GM23338 (cell line): ENCODE results near the gene ADRA2B. TPM values are rescaled to one million over a fixed set of nuclear protein-coding genes. Genes with fewer than 3 reads are reported as not detected.
"Not testable (repeated sequence)": the region's sequence is repeated elsewhere in the genome, so short reads cannot be mapped to it uniquely, and the experiment has no call there.

ENCODE experiments used
- ATAC-seq: fragments of 200-7000 bp; cut with Tn5 transposase; 3 replicates; pipeline ENCODE4 v1.9.1; 2020
- DNase-seq: peaks from one replicate; pipeline ENCODE4 v3.0.0-alpha.2; 2015; ENCODE audit warnings: low spot score
- H2AFZ ChIP-seq: fragments of 200-600 bp; sonication (generic); 2 replicates; pipeline ENCODE4 v1.8.0; 2016; ENCODE audit warnings: antibody characterized with exemption, mild to moderate bottlenecking, moderate library complexity
- H3F3A ChIP-seq: fragments of 200-600 bp; sonication (generic); replicated peaks from 2 replicates; pipeline ENCODE4 v1.8.0; 2017; ENCODE audit warnings: antibody characterized with exemption, mixed run types, low read depth
- H3K27ac ChIP-seq: fragments of 200-600 bp; sonication (generic); 2 replicates; pipeline ENCODE4 v1.6.1; 2016; ENCODE audit warnings: low read depth
- H3K27me3 ChIP-seq: fragments of 200-600 bp; sonication (generic); 2 replicates; pipeline ENCODE4 v1.8.0; 2016; ENCODE audit warnings: mild to moderate bottlenecking, mixed run types, moderate library complexity; ENCODE audit not compliant: insufficient read depth
- H3K36me3 ChIP-seq: fragments of 200-600 bp; sonication (generic); 2 replicates; pipeline ENCODE4 v1.8.0; 2016; ENCODE audit warnings: mild to moderate bottlenecking; ENCODE audit not compliant: insufficient read depth
- H3K4me1 ChIP-seq: fragments of 200-600 bp; sonication (generic); 2 replicates; pipeline ENCODE4 v1.8.0; 2016; ENCODE audit warnings: mild to moderate bottlenecking, moderate library complexity; ENCODE audit not compliant: insufficient read depth
- H3K4me2 ChIP-seq: fragments of 200-600 bp; sonication (generic); 2 replicates; pipeline ENCODE4 v1.7.1; 2017; ENCODE audit warnings: mixed run types
- H3K4me3 ChIP-seq: fragments of 200-600 bp; sonication (generic); 2 replicates; pipeline ENCODE4 v1.6.1; 2016; ENCODE audit warnings: mixed run types
- H3K79me2 ChIP-seq: fragments of 200-600 bp; sonication (generic); replicated peaks from 2 replicates; pipeline ENCODE4 v1.8.0; 2017; ENCODE audit warnings: mild to moderate bottlenecking; ENCODE audit not compliant: insufficient read depth
- H3K9me2 ChIP-seq: fragments of 200-600 bp; sonication (generic); 2 replicates; pipeline ENCODE4 v1.8.0; 2017; ENCODE audit not compliant: insufficient read depth
- H4K20me1 ChIP-seq: fragments of 200-600 bp; sonication (generic); replicated peaks from 2 replicates; pipeline ENCODE4 v1.8.0; 2017; ENCODE audit warnings: mild to moderate bottlenecking; ENCODE audit not compliant: insufficient read depth
- H3K27ac Mint-ChIP-seq: 2 replicates; pipeline ENCODE4 v1.8.0; 2020; ENCODE audit warnings: inconsistent platforms, mild to moderate bottlenecking, moderate library complexity, mixed read lengths
- H3K27me3 Mint-ChIP-seq: 3 replicates; pipeline ENCODE4 v1.8.0; 2022; ENCODE audit warnings: low read depth, mild to moderate bottlenecking, moderate library complexity, mixed read lengths, inconsistent platforms; ENCODE audit not compliant: insufficient read depth, poor library complexity
- H3K36me3 Mint-ChIP-seq: 3 replicates; pipeline ENCODE4 v1.8.0; 2021; ENCODE audit warnings: low read depth, mild to moderate bottlenecking, inconsistent platforms, moderate library complexity, mixed read lengths
- H3K4me1 Mint-ChIP-seq: 3 replicates; pipeline ENCODE4 v1.8.0; 2020; ENCODE audit warnings: mild to moderate bottlenecking, inconsistent platforms, mixed read lengths
- H3K4me3 Mint-ChIP-seq: 3 replicates; pipeline ENCODE4 v1.8.0; 2021; ENCODE audit warnings: moderate library complexity, mild to moderate bottlenecking, inconsistent platforms, mixed read lengths
- H3K9me3 Mint-ChIP-seq: 3 replicates; pipeline ENCODE4 v1.8.0; 2020; ENCODE audit warnings: moderate library complexity, mild to moderate bottlenecking, inconsistent platforms, mixed read lengths
- polyA plus RNA-seq: library from polyadenylated mRNA; unstranded; fragments of >200 nt; fragmentation: Nextera tagmentation; extraction: Ambion mirVana; gene quantifications from 2 replicates; pipeline ENCODE4 v1.2.1, GENCODE V29; 2016
- total RNA-seq: library from RNA; depleted of rRNA; stranded (reverse); fragments of >200 nt; shearing (Covaris generic); gene quantifications from 2 replicates; pipeline ENCODE4 v1.2.3, GENCODE V29; 2014

The ADRA2B gene
- total and polyA plus RNA-seq, 2 experiments from 2014 or later, result 1.7 to 5.9 TPM

GRCh38 chr2:96070351-96070750, 46.0 kb downstream of the ADRA2B start:
- ATAC-seq, H3K27me3 ChIP-seq, H3F3A ChIP-seq, H3K4me1 Mint-ChIP-seq, H3K9me3 Mint-ChIP-seq, H3K36me3 Mint-ChIP-seq, H3K4me3 ChIP-seq, DNase-seq, H3K27ac Mint-ChIP-seq, H3K27me3 Mint-ChIP-seq, H3K36me3 ChIP-seq, H3K4me1 ChIP-seq, H3K9me2 ChIP-seq, H2AFZ ChIP-seq, H3K4me2 ChIP-seq, H3K27ac ChIP-seq, H3K79me2 ChIP-seq, H3K4me3 Mint-ChIP-seq, H4K20me1 ChIP-seq: not testable (repeated sequence)

GRCh38 chr2:96069878-96070277, 46.5 kb downstream of the ADRA2B start:
- not testable (repeated sequence) for H3K9me2 ChIP-seq, H3K36me3 Mint-ChIP-seq, H3K79me2 ChIP-seq, H3K4me1 Mint-ChIP-seq, H3K27me3 Mint-ChIP-seq, H3K9me3 Mint-ChIP-seq, H3K4me2 ChIP-seq, H4K20me1 ChIP-seq, H3K4me3 Mint-ChIP-seq, H3K36me3 ChIP-seq, H3K27me3 ChIP-seq, ATAC-seq, H3K27ac Mint-ChIP-seq, H3K4me1 ChIP-seq, H3K4me3 ChIP-seq, DNase-seq, H3F3A ChIP-seq, H3K27ac ChIP-seq, H2AFZ ChIP-seq

GRCh38 chr2:96067902-96068581, 48.3 kb downstream of the ADRA2B start:
- H3K27ac Mint-ChIP-seq, result not testable (repeated sequence)

GRCh38 chr2:96067098-96067660, 49.2 kb downstream of the ADRA2B start:
- H3K4me3 Mint-ChIP-seq, H3K4me1 Mint-ChIP-seq, H3K79me2 ChIP-seq, H4K20me1 ChIP-seq, H2AFZ ChIP-seq, H3K27me3 ChIP-seq, H3K4me2 ChIP-seq, ATAC-seq, H3K27ac ChIP-seq, H3K27me3 Mint-ChIP-seq, H3K4me1 ChIP-seq, H3K36me3 Mint-ChIP-seq, H3F3A ChIP-seq, H3K36me3 ChIP-seq, H3K9me3 Mint-ChIP-seq, H3K27ac Mint-ChIP-seq, H3K4me3 ChIP-seq, DNase-seq, H3K9me2 ChIP-seq: not testable (repeated sequence)

More at GRCh38 chr2:96067902-96068581, 48.3 kb downstream of the ADRA2B start:
- peak; percentile 27 for ATAC-seq
- not testable (repeated sequence) for H3K27me3 Mint-ChIP-seq, H3K9me3 Mint-ChIP-seq, H3K27ac ChIP-seq, H2AFZ ChIP-seq, H3K36me3 ChIP-seq, H3K9me2 ChIP-seq, H3K36me3 Mint-ChIP-seq, H3K27me3 ChIP-seq, H3K4me1 Mint-ChIP-seq, H3K4me3 ChIP-seq, H3K4me2 ChIP-seq, H3K4me3 Mint-ChIP-seq, H3K4me1 ChIP-seq, DNase-seq, H4K20me1 ChIP-seq, H3K79me2 ChIP-seq, H3F3A ChIP-seq

- not testable (repeated sequence) for H3K4me2 ChIP-seq, DNase-seq, H4K20me1 ChIP-seq, H3F3A ChIP-seq, ATAC-seq, H3K4me3 ChIP-seq, H2AFZ ChIP-seq, H3K27me3 Mint-ChIP-seq, H3K36me3 ChIP-seq, H3K27ac Mint-ChIP-seq, H3K4me1 Mint-ChIP-seq, H3K36me3 Mint-ChIP-seq, H3K9me3 Mint-ChIP-seq, H3K79me2 ChIP-seq, H3K27me3 ChIP-seq, H3K9me2 ChIP-seq, H3K27ac ChIP-seq, H3K4me3 Mint-ChIP-seq, H3K4me1 ChIP-seq
Observed at GRCh38 chr2:96066511-96066910, 49.9 kb downstream of the ADRA2B start.

- H3K4me1 ChIP-seq, H3K27me3 Mint-ChIP-seq, H3K4me3 ChIP-seq, H3K4me1 Mint-ChIP-seq, H3K4me2 ChIP-seq, H3K27ac Mint-ChIP-seq, H3F3A ChIP-seq, H4K20me1 ChIP-seq, H3K4me3 Mint-ChIP-seq, H3K36me3 ChIP-seq, H3K9me3 Mint-ChIP-seq, ATAC-seq, H3K27ac ChIP-seq, H2AFZ ChIP-seq, H3K27me3 ChIP-seq, H3K79me2 ChIP-seq, H3K36me3 Mint-ChIP-seq, DNase-seq, H3K9me2 ChIP-seq: not testable (repeated sequence)
Observed at GRCh38 chr2:96065954-96066353, 50.4 kb downstream of the ADRA2B start.
